ENCODE results near the gene PLEKHA8. TPM values are rescaled to one million over a fixed set of nuclear protein-coding genes. Genes with fewer than 3 reads are reported as not detected.
"Not testable (repeated sequence)": the region's sequence is repeated elsewhere in the genome, so short reads cannot be mapped to it uniquely, and the experiment has no call there.

Gene PLEKHA8
- total RNA-seq, 1 donor from 2014 or later, result 4.8 TPM

DNA sequence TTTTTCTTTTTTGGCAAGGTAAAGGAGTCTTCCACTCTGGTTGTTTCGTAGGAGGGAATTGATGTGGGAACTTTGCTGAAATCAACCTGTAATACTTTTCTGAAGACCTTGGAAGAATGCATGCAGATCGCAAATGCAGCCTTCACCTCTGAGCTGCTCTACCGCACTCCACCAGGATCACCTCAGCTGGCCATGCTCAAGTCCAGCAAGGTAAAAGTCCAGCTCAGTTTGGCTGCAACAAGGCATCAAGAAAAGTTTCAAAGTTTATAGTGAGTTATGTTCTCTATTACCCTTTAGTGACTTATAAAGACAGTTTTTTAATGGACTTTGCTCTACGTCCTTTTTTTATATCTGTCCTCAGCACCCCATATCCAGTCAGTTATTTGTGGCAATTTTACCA is 21.0 kb downstream of the PLEKHA8 start:
- DNase-seq (ENCODE audit: low spot score in 2 of 2), result no peak
- Histone ChIP-seq H3K27me3 (no peaks in the 10 kb centered on the region), H3K36me3 (peaks cover 19 to 49% of the 10 kb centered on the region in 2 donors), H3K4me3 (no peak overlapping the region), H3K27ac (no peak overlapping the region), H3K4me1 (no peaks in the 10 kb centered on the region), H3K9me3 (no peaks in the 10 kb centered on the region)
- intact Hi-C loops (cut with DNase I), result no loop called here
- TF ChIP-seq, protein P1, sequence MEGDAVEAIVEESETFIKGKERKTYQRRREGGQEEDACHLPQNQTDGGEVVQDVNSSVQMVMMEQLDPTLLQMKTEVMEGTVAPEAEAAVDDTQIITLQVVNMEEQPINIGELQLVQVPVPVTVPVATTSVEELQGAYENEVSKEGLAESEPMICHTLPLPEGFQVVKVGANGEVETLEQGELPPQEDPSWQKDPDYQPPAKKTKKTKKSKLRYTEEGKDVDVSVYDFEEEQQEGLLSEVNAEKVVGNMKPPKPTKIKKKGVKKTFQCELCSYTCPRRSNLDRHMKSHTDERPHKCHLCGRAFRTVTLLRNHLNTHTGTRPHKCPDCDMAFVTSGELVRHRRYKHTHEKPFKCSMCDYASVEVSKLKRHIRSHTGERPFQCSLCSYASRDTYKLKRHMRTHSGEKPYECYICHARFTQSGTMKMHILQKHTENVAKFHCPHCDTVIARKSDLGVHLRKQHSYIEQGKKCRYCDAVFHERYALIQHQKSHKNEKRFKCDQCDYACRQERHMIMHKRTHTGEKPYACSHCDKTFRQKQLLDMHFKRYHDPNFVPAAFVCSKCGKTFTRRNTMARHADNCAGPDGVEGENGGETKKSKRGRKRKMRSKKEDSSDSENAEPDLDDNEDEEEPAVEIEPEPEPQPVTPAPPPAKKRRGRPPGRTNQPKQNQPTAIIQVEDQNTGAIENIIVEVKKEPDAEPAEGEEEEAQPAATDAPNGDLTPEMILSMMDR (IDR thresholded peaks at IDR 0.05), result no peak

DNA sequence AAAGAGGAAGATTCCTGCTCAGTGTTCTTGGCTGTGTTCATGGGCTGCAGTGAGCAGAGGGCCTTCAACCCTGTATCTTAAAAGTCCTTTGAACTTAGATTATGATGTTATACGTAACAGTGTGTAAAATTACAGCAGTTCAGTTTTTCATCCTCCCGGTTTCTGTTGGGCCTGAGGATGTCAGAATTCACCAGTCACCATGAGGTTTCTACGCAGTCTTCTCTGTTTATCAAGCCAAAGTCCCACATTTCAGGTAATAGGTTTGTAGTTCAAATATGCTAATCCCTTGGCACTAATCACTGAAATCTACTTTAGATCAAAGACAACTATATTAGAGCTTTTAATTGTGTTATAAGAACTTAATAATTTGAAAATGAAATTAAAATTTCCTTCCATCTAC is 24.9 kb downstream of the PLEKHA8 start:
- DNase-seq (ENCODE audit: low spot score in 2 of 2), result no peak
- no peaks in the 10 kb centered on the region for H3K9me3 ChIP-seq
- intact Hi-C loops (cut with DNase I), result no loop called here
- H3K27ac ChIP-seq, result no peak overlapping the region
- TF ChIP-seq, protein P1 (IDR thresholded peaks at IDR 0.05), result no peak
- H3K4me3 ChIP-seq, result no peak overlapping the region
- no peaks in the 10 kb centered on the region for H3K27me3 ChIP-seq
- H3K36me3 ChIP-seq, result peaks cover 25 to 40% of the 10 kb centered on the region in 2 donors
- no peaks in the 10 kb centered on the region for H3K4me1 ChIP-seq

DNA sequence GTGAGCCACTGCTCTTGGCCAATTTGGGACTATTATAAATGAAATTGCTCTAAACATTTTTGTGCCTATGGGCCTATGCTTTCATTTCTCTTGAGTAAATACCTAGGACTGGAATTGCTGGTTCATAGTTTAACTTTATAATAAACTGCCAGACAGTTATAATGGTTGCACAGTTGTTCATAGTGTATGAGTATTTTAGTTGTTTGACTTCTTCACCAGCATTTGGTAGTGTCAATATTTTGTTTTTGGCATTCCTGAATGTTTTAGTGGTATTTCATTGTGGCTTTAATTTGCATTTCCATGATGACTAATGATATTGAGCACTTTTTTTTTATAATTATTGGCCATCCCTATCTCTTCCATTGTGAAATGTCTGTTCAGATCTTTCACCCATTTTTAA is 29.5 kb downstream of the PLEKHA8 start:
- Histone ChIP-seq H3K27me3 (no peaks in the 10 kb centered on the region), H3K27ac (no peak overlapping the region), H3K9me3 (no peaks in the 10 kb centered on the region), H3K4me3 (no peak overlapping the region), H3K36me3 (peaks cover 17 to 18% of the 10 kb centered on the region in 2 donors), H3K4me1 (no peaks in the 10 kb centered on the region)
- intact Hi-C loops (cut with DNase I), result no loop called here
- TF ChIP-seq, protein P1 (IDR thresholded peaks at IDR 0.05), result no peak
- DNase-seq (ENCODE audit: low spot score in 2 of 2), result no peak

DNA sequence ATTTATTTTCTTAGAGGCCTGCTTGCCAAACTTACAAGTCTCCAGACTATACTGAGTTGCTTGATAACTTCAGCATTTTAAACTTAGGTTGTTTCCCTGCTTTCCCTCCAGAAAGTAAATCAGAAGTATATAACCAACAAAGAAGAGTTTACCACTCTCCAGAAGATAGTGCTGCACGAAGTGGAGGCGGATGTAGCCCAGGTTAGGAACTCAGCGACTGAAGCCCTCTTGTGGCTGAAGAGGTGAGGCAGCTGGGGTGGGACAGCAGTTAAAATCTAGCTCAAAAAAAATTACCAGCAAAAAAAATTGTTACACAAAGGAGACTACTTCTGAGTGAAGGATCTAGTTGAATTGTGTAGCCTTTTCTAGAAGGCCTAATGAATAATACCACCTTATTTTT is 33.6 kb downstream of the PLEKHA8 start:
- H3K36me3 ChIP-seq, result peaks cover 7 to 10% of the 10 kb centered on the region in 2 donors
- TF ChIP-seq, protein P1 (IDR thresholded peaks at IDR 0.05), result peak; percentile 43 to 59 (median 45)
- not testable (repeated sequence) for DNase-seq (ENCODE audit: low spot score in 2 of 2); H3K4me1 ChIP-seq; H3K9me3 ChIP-seq; H3K27me3 ChIP-seq; H3K4me3 ChIP-seq
- H3K27ac ChIP-seq, result peak overlapping the region; percentile 37 to 41
- intact Hi-C loops (cut with DNase I), result loop anchor here (1.0 to 2.0 kb wide), 3 partner anchors 33 to 183 kb away; partner anchors contain the start of gene PLEKHA8

DNA sequence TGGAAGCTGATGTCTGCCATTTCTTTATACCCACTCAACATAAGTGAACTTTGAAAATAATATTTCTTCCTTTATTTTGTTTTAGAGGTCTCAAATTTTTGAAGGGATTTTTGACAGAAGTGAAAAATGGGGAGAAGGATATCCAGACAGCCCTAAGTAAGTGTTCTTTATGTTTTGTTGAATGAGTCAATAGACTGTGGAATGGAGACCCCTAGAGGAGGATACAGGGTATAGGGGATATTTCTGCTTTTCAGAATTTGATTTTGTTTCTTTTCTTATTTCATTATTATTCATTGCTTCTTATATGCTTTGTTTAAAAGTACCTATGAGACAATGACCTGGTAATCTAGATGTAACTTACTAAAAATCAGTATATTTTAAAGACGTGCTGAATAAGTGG is 34.4 kb downstream of the PLEKHA8 start:
- Histone ChIP-seq H3K4me1 (no peaks in the 10 kb centered on the region), H3K9me3 (no peaks in the 10 kb centered on the region), H3K36me3 (peaks cover 4 to 10% of the 10 kb centered on the region in 2 donors), H3K27ac (no peak overlapping the region), H3K27me3 (no peaks in the 10 kb centered on the region), H3K4me3 (no peak overlapping the region)
- DNase-seq (ENCODE audit: low spot score in 2 of 2), result no peak
- intact Hi-C loops (cut with DNase I), result loop anchor here (1.0 to 2.0 kb wide), 2 partner anchors 116 to 184 kb away; no protein-coding TSS in a partner anchor
- TF ChIP-seq, protein P1 (IDR thresholded peaks at IDR 0.05), result peak; percentile 22 to 52 (median 39)

DNA sequence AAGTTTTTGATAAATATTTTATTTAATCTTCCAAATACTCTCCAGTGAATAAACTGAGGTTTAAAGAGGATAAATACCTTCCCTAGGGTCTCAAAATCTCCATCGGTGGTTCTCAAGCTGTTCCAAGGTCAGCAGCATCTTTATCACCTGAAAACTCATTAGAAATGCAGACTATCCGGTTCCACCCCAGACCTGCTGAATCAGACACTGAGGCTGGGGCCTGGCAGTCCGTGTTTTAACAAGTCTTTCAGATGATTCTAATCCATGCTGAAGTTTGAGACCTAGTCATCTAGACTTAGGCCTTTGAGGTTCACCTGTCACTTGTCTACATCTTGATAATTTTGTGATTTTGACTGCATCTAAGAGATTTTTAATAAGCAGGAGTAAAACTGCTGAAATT is 37.5 kb downstream of the PLEKHA8 start:
- no peaks in the 10 kb centered on the region for H3K27me3 ChIP-seq
- H3K4me1 ChIP-seq, result peaks cover 0 to 12% of the 10 kb centered on the region in 2 donors
- no peak overlapping the region for H3K4me3 ChIP-seq
- no peak overlapping the region for H3K27ac ChIP-seq
- DNase-seq (ENCODE audit: low spot score in 2 of 2), result no peak
- H3K36me3 ChIP-seq, result peaks cover 3 to 10% of the 10 kb centered on the region in 2 donors
- no peaks in the 10 kb centered on the region for H3K9me3 ChIP-seq
- intact Hi-C loops (cut with DNase I), result loop anchor here (5.0 kb wide), 1 partner anchor 72 kb away; no protein-coding TSS in a partner anchor
- TF ChIP-seq, protein P1 (IDR thresholded peaks at IDR 0.05), result no peak
